ENCODE measurements around the gene DNAAF5. TPM values are rescaled to one million over a fixed set of nuclear protein-coding genes. Genes with fewer than 3 reads are reported as not detected.
A peak's percentile ranks its signal among the peaks of the same experiment; 100 is the strongest.

The DNAAF5 gene
- 82.5 and 101 TPM in 2 replicates for total RNA-seq (2014; rRNA removed; shearing (Covaris generic))

GRCh38 chr7:726084-726853, at the start of gene DNAAF5:
TSS of gene DNAAF5 (plus strand) at chr7:726699. CDS start at chr7:726721, 22 bp downstream.
- Histone ChIP-seq H3K4me3 (ENCODE audit: insufficient read depth, low read depth, low read length) (peak within 1 kb of the TSS; percentile 53), H3K27me3 (ENCODE audit: control insufficient read depth, insufficient read depth, low read length) (no peaks in the 10 kb centered on the region), H3K36me3 (replicated peaks; ENCODE audit: control insufficient read depth, insufficient read depth, low read length) (peaks cover 9% of the 10 kb centered on the region)
- DNase-seq: peak; percentile 95

- H3K36me3 ChIP-seq (replicated peaks; ENCODE audit: control insufficient read depth, insufficient read depth, low read length): no peaks in the 10 kb centered on the region; the same call in 1 of the 2 replicates
- H3K27me3 ChIP-seq (ENCODE audit: control insufficient read depth, insufficient read depth, low read length): no peaks in the 10 kb centered on the region
- DNase-seq: peak; percentile 39
- H3K4me3 ChIP-seq (ENCODE audit: insufficient read depth, low read depth, low read length): no peak overlapping the region
Observed at GRCh38 chr7:676972-677385, 49.5 kb upstream of the DNAAF5 start.

GRCh38 chr7:680411-681127, 45.9 kb upstream of the DNAAF5 start:
- no peak for DNase-seq
- Histone ChIP-seq H3K4me3 (ENCODE audit: insufficient read depth, low read depth, low read length) (no peak overlapping the region), H3K36me3 (replicated peaks; ENCODE audit: control insufficient read depth, insufficient read depth, low read length) (no peaks in the 10 kb centered on the region), H3K27me3 (ENCODE audit: control insufficient read depth, insufficient read depth, low read length) (no peaks in the 10 kb centered on the region)

- H3K36me3 ChIP-seq (replicated peaks; ENCODE audit: control insufficient read depth, insufficient read depth, low read length): no peaks in the 10 kb centered on the region
- no peak overlapping the region for H3K4me3 ChIP-seq (ENCODE audit: insufficient read depth, low read depth, low read length)
- no peaks in the 10 kb centered on the region for H3K27me3 ChIP-seq (ENCODE audit: control insufficient read depth, insufficient read depth, low read length)
- DNase-seq: no peak
Observed at GRCh38 chr7:681551-682307, 44.8 kb upstream of the DNAAF5 start.

GRCh38 chr7:682810-683209, 43.7 kb upstream of the DNAAF5 start:
- no peak overlapping the region for H3K4me3 ChIP-seq (ENCODE audit: insufficient read depth, low read depth, low read length)
- no peaks in the 10 kb centered on the region for H3K27me3 ChIP-seq (ENCODE audit: control insufficient read depth, insufficient read depth, low read length)
- DNase-seq: no peak
- H3K36me3 ChIP-seq (replicated peaks; ENCODE audit: control insufficient read depth, insufficient read depth, low read length): no peaks in the 10 kb centered on the region

- Histone ChIP-seq H3K4me3 (ENCODE audit: insufficient read depth, low read depth, low read length) (no peak overlapping the region), H3K36me3 (replicated peaks; ENCODE audit: control insufficient read depth, insufficient read depth, low read length) (no peaks in the 10 kb centered on the region), H3K27me3 (ENCODE audit: control insufficient read depth, insufficient read depth, low read length) (no peaks in the 10 kb centered on the region)
- no peak for DNase-seq
Observed at GRCh38 chr7:683526-684205, 42.8 kb upstream of the DNAAF5 start.

GRCh38 chr7:684416-684815, 42.1 kb upstream of the DNAAF5 start:
- DNase-seq: no peak
- Histone ChIP-seq H3K4me3 (ENCODE audit: insufficient read depth, low read depth, low read length) (no peak overlapping the region), H3K27me3 (ENCODE audit: control insufficient read depth, insufficient read depth, low read length) (no peaks in the 10 kb centered on the region), H3K36me3 (replicated peaks; ENCODE audit: control insufficient read depth, insufficient read depth, low read length) (no peaks in the 10 kb centered on the region)

- Histone ChIP-seq H3K36me3 (replicated peaks; ENCODE audit: control insufficient read depth, insufficient read depth, low read length) (no peaks in the 10 kb centered on the region), H3K4me3 (ENCODE audit: insufficient read depth, low read depth, low read length) (no peak overlapping the region), H3K27me3 (ENCODE audit: control insufficient read depth, insufficient read depth, low read length) (no peaks in the 10 kb centered on the region)
- no peak for DNase-seq
Observed at GRCh38 chr7:685540-685939, 41.0 kb upstream of the DNAAF5 start.

- Histone ChIP-seq H3K4me3 (ENCODE audit: insufficient read depth, low read depth, low read length) (no peak overlapping the region), H3K27me3 (ENCODE audit: control insufficient read depth, insufficient read depth, low read length) (no peaks in the 10 kb centered on the region), H3K36me3 (replicated peaks; ENCODE audit: control insufficient read depth, insufficient read depth, low read length) (no peaks in the 10 kb centered on the region; the same call in 1 of the 2 replicates)
- no peak for DNase-seq
Observed at GRCh38 chr7:690478-691360, 35.8 kb upstream of the DNAAF5 start.

- Histone ChIP-seq H3K36me3 (replicated peaks; ENCODE audit: control insufficient read depth, insufficient read depth, low read length) (no peaks in the 10 kb centered on the region; the same call in 1 of the 2 replicates), H3K4me3 (ENCODE audit: insufficient read depth, low read depth, low read length) (no peak overlapping the region), H3K27me3 (ENCODE audit: control insufficient read depth, insufficient read depth, low read length) (no peaks in the 10 kb centered on the region)
- DNase-seq: peak; percentile 34
Observed at GRCh38 chr7:691361-692045, 35.0 kb upstream of the DNAAF5 start.

- Histone ChIP-seq H3K4me3 (ENCODE audit: insufficient read depth, low read depth, low read length) (no peak overlapping the region), H3K36me3 (replicated peaks; ENCODE audit: control insufficient read depth, insufficient read depth, low read length) (no peaks in the 10 kb centered on the region; the same call in 1 of the 2 replicates), H3K27me3 (ENCODE audit: control insufficient read depth, insufficient read depth, low read length) (no peaks in the 10 kb centered on the region)
- DNase-seq: no peak
Observed at GRCh38 chr7:693280-693679, 33.2 kb upstream of the DNAAF5 start.

GRCh38 chr7:696426-696811, 30.1 kb upstream of the DNAAF5 start:
- H3K4me3 ChIP-seq (ENCODE audit: insufficient read depth, low read depth, low read length): no peak overlapping the region
- no peak for DNase-seq
- H3K27me3 ChIP-seq (ENCODE audit: control insufficient read depth, insufficient read depth, low read length): no peaks in the 10 kb centered on the region
- H3K36me3 ChIP-seq (replicated peaks; ENCODE audit: control insufficient read depth, insufficient read depth, low read length): no peaks in the 10 kb centered on the region; the same call in 1 of the 2 replicates
